ENCODE results near the gene RAB17. TPM values are rescaled to one million over a fixed set of nuclear protein-coding genes. Genes with fewer than 3 reads are reported as not detected.

RAB17 gene
- total and polyA plus RNA-seq, 2 of the 4 experiments (the other 2 are of a cell fraction) = 0.41 TPM; not detected in 1

DNA sequence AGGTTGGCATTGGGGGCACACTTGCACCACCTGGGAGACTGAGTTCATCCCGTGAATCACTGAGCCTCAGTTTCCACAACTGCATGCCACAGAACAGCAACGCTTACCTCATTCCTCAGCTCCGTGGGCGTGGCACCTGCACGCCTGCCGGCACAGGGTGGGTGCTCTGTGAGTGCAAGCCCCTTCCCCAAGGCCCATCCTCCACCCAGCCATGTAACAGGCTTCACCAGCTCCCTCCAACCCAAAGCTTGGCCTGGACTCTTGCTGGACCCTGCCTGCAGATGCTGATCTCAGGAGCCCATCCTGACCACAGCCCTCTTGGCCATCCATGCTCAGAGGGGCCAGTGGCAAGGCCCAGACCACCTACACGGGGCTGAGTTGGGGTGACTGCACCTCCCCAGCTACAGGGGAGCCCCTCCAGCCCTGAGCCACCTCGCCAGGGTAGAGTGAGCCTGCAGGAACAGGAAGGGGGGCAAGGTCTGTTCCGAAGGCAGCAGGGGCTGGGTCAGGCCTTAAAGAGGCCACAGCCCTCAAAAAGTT lies 22.3 kb downstream of the RAB17 start:
- Histone ChIP-seq H2AK5ac (ENCODE audit: low read depth, low read length) (0 out of 2 replicates have a peak overlapping the region, but pooled peaks have one; percentile 33), H4K5ac (ENCODE audit: low read depth, low read length) (no peak overlapping the region), H3K9me3 (ENCODE audit: control insufficient read depth, insufficient read depth, low read length) (no peaks in the 10 kb centered on the region; the same call in 1 of the 2 replicates), H2AK9ac (replicated peaks; ENCODE audit: low read depth, low read length, poor library complexity) (no peak overlapping the region), H4K91ac (ENCODE audit: insufficient read depth, low read depth, low read length) (no peak overlapping the region), H3K79me1 (ENCODE audit: low read depth in 1 of 2, low read length in 2 of 2) (peaks cover 0 to 8% of the 10 kb centered on the region in 2 experiments; a peak in 1 of 4 replicates), H2BK5ac (ENCODE audit: low read depth, low read length, poor library complexity, severe bottlenecking) (no peak overlapping the region), H3K4ac (ENCODE audit: low read depth, low read length) (no peak overlapping the region), H3K18ac (ENCODE audit: low read depth, low read length) (no peak overlapping the region), H2BK20ac (ENCODE audit: low read depth, low read length) (no peak overlapping the region), H2BK120ac (ENCODE audit: low read depth, low read length) (no peak overlapping the region), H4K20me1 (ENCODE audit: insufficient read depth, low read length) (no peaks in the 10 kb centered on the region), H3K4me3 (ENCODE audit: insufficient read depth, low read depth, low read length) (no peak overlapping the region), H2BK15ac (ENCODE audit: low read depth, low read length) (no peak overlapping the region), H3K27me3 (ENCODE audit: control insufficient read depth, insufficient read depth, low read length) (peaks cover under 1% of the 10 kb centered on the region; the same call in 1 of the 2 replicates), H3K9me1 (ENCODE audit: insufficient read depth, low read length) (0 out of 2 replicates have a peak, but pooled peaks cover 3% of the 10 kb centered on the region), H3K4me2 (ENCODE audit: low read depth, low read length) (no peak overlapping the region), H4K8ac (ENCODE audit: low read depth in 2 of 2, low read length in 2 of 2) (no peak overlapping the region), H3K14ac (replicated peaks; ENCODE audit: low read depth, low read length) (no peak overlapping the region), H3K56ac (ENCODE audit: extremely low read depth, insufficient read depth, low read length) (no peak overlapping the region), H2AFZ (replicated peaks; ENCODE audit: low read length, poor library complexity) (no peak overlapping the region), H3K9ac (ENCODE audit: low read depth, low read length) (no peak overlapping the region), H3K23ac (ENCODE audit: low read depth, low read length) (no peak overlapping the region), H3K36me3 (ENCODE audit: control insufficient read depth, insufficient read depth, low read length) (no peaks in the 10 kb centered on the region), H3K27ac (ENCODE audit: insufficient read depth, low read length) (no peak overlapping the region), H3K4me1 (ENCODE audit: control insufficient read depth, insufficient read depth, low read length) (peaks cover 7% of the 10 kb centered on the region; the same call in 1 of the 2 replicates)
- intact Hi-C loops (cut with micrococcal nuclease) (no loop called here), dilution Hi-C loops (cut with HindIII; ENCODE audit: low sequenced_read_pairs, unreplicated experiment) (no loop called here), in situ Hi-C loops (cut with MboI; ENCODE audit: low sequenced_read_pairs) (loop anchor here (25.0 kb wide), 2 partner anchors 1056 to 1231 kb away; a partner anchor contains a TSS)
- BruUV-seq (replicated peaks) = no TSS peak
- WGBS, 2 experiments (ENCODE audit: extremely low coverage in 2 of 2, insufficient read length in 1 of 2) = 64% methylated on average over 3 of the region's 9 CpGs; no CpG with 5 or more reads in 1 of the 2 experiments
- DNase-seq (no peak), ATAC-seq (ENCODE audit: low read depth) (no peak)
- POLR2A ChIA-PET (ENCODE audit: unreplicated experiment) = no interaction called here
- TF ChIP-seq RCOR1 (IDR thresholded peaks at IDR 0.05; ENCODE audit: insufficient replicate concordance, low read length) (no peak), CHD1 (IDR thresholded peaks at IDR 0.05; ENCODE audit: low read depth, low read length) (no peak), RAD21 (IDR thresholded peaks at IDR 0.05; ENCODE audit: low read length) (no peak), MAZ (IDR thresholded peaks at IDR 0.05; ENCODE audit: borderline replicate concordance, low read depth, low read length) (no peak), MAFK (IDR thresholded peaks at IDR 0.05; ENCODE audit: low read depth, low read length) (no peak), RFX5 (IDR thresholded peaks at IDR 0.05; ENCODE audit: low read depth, low read length) (no peak), MXI1 (IDR thresholded peaks at IDR 0.05; ENCODE audit: borderline replicate concordance, low read depth, low read length) (no peak)
- TF ChIP-seq, protein P1, sequence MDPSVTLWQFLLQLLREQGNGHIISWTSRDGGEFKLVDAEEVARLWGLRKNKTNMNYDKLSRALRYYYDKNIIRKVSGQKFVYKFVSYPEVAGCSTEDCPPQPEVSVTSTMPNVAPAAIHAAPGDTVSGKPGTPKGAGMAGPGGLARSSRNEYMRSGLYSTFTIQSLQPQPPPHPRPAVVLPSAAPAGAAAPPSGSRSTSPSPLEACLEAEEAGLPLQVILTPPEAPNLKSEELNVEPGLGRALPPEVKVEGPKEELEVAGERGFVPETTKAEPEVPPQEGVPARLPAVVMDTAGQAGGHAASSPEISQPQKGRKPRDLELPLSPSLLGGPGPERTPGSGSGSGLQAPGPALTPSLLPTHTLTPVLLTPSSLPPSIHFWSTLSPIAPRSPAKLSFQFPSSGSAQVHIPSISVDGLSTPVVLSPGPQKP (IDR thresholded peaks at IDR 0.05; ENCODE audit: borderline replicate concordance, low read depth, low read length) = no peak
- TF ChIP-seq, protein P2, sequence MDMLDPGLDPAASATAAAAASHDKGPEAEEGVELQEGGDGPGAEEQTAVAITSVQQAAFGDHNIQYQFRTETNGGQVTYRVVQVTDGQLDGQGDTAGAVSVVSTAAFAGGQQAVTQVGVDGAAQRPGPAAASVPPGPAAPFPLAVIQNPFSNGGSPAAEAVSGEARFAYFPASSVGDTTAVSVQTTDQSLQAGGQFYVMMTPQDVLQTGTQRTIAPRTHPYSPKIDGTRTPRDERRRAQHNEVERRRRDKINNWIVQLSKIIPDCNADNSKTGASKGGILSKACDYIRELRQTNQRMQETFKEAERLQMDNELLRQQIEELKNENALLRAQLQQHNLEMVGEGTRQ (IDR thresholded peaks at IDR 0.05; ENCODE audit: low read depth, low read length) = no peak
- CTCF ChIA-PET = no interaction called here

Measured in IMR-90 (cell line).